ENCODE measurements around the gene SUCLG2.
A peak's percentile ranks its signal among the peaks of the same experiment; 100 is the strongest.

The SUCLG2 gene

GRCh38 chr3:67640023-67640660 is 14.3 kb downstream of the SUCLG2 start:
- Mint-ChIP-seq H3K4me3 (no peak overlapping the region), H3K4me1 (peaks cover 26% of the 10 kb centered on the region), H3K27ac (peak overlapping the region; percentile 4), H3K27me3 (no peaks in the 10 kb centered on the region), H3K9me3 (no peaks in the 10 kb centered on the region), H3K36me3 (peaks cover 55% of the 10 kb centered on the region)
- no peak for ATAC-seq

GRCh38 chr3:67637255-67637900 is 17.0 kb downstream of the SUCLG2 start:
- H3K4me3 Mint-ChIP-seq = no peak overlapping the region
- no peaks in the 10 kb centered on the region for H3K9me3 Mint-ChIP-seq

GRCh38 chr3:67635806-67636205 is 18.6 kb downstream of the SUCLG2 start:
- no peak overlapping the region for H3K4me3 Mint-ChIP-seq
- ATAC-seq = no peak
- no peaks in the 10 kb centered on the region for H3K27me3 Mint-ChIP-seq
- H3K9me3 Mint-ChIP-seq = no peaks in the 10 kb centered on the region
- peaks cover 30% of the 10 kb centered on the region for H3K4me1 Mint-ChIP-seq
- H3K36me3 Mint-ChIP-seq = peaks cover 47% of the 10 kb centered on the region
- H3K27ac Mint-ChIP-seq = peak overlapping the region; percentile 66

More at GRCh38 chr3:67637255-67637900, 17.0 kb downstream of the SUCLG2 start:
- peaks cover 23% of the 10 kb centered on the region for H3K4me1 Mint-ChIP-seq
- no peaks in the 10 kb centered on the region for H3K27me3 Mint-ChIP-seq
- H3K36me3 Mint-ChIP-seq = peaks cover 49% of the 10 kb centered on the region
- no peak overlapping the region for H3K27ac Mint-ChIP-seq
- no peak for ATAC-seq

GRCh38 chr3:67635257-67635656 is 19.2 kb downstream of the SUCLG2 start:
- H3K36me3 Mint-ChIP-seq = peaks cover 41% of the 10 kb centered on the region
- H3K4me1 Mint-ChIP-seq = peaks cover 29% of the 10 kb centered on the region
- peak overlapping the region; percentile 66 for H3K27ac Mint-ChIP-seq
- no peaks in the 10 kb centered on the region for H3K9me3 Mint-ChIP-seq
- no peaks in the 10 kb centered on the region for H3K27me3 Mint-ChIP-seq
- H3K4me3 Mint-ChIP-seq = no peak overlapping the region
- no peak for ATAC-seq

- Mint-ChIP-seq H3K9me3 (peaks cover 2% of the 10 kb centered on the region), H3K4me1 (peaks cover 29% of the 10 kb centered on the region), H3K27me3 (no peaks in the 10 kb centered on the region), H3K4me3 (no peak overlapping the region), H3K27ac (no peak overlapping the region), H3K36me3 (peaks cover 41% of the 10 kb centered on the region)
- ATAC-seq = no peak
Measured at GRCh38 chr3:67630666-67631362, 23.6 kb downstream of the SUCLG2 start.

- Mint-ChIP-seq H3K36me3 (peaks cover 55% of the 10 kb centered on the region), H3K27ac (peak overlapping the region; percentile 63)
Measured at GRCh38 chr3:67624687-67625086, 29.7 kb downstream of the SUCLG2 start.

GRCh38 chr3:67624078-67624477 is 30.3 kb downstream of the SUCLG2 start:
- Mint-ChIP-seq H3K27ac (peak overlapping the region; percentile 63), H3K27me3 (no peaks in the 10 kb centered on the region), H3K9me3 (peaks cover 2% of the 10 kb centered on the region), H3K36me3 (peaks cover 57% of the 10 kb centered on the region), H3K4me1 (peaks cover 55% of the 10 kb centered on the region), H3K4me3 (no peak overlapping the region)
- ATAC-seq = no peak

More at GRCh38 chr3:67624687-67625086, 29.7 kb downstream of the SUCLG2 start:
- ATAC-seq = no peak
- peaks cover 50% of the 10 kb centered on the region for H3K4me1 Mint-ChIP-seq
- peaks cover 2% of the 10 kb centered on the region for H3K9me3 Mint-ChIP-seq
- no peaks in the 10 kb centered on the region for H3K27me3 Mint-ChIP-seq
- no peak overlapping the region for H3K4me3 Mint-ChIP-seq

- peaks cover 2% of the 10 kb centered on the region for H3K9me3 Mint-ChIP-seq
- H3K27ac Mint-ChIP-seq = no peak overlapping the region
- no peak overlapping the region for H3K4me3 Mint-ChIP-seq
- H3K27me3 Mint-ChIP-seq = no peaks in the 10 kb centered on the region
- peaks cover 56% of the 10 kb centered on the region for H3K4me1 Mint-ChIP-seq
- no peak for ATAC-seq
- H3K36me3 Mint-ChIP-seq = peaks cover 56% of the 10 kb centered on the region
Measured at GRCh38 chr3:67622652-67623051, 31.8 kb downstream of the SUCLG2 start.

GRCh38 chr3:67620869-67621268 is 33.5 kb downstream of the SUCLG2 start:
- Mint-ChIP-seq H3K36me3 (peaks cover 54% of the 10 kb centered on the region), H3K9me3 (no peaks in the 10 kb centered on the region), H3K27me3 (no peaks in the 10 kb centered on the region), H3K4me1 (peaks cover 52% of the 10 kb centered on the region), H3K4me3 (no peak overlapping the region), H3K27ac (no peak overlapping the region)
- no peak for ATAC-seq

GRCh38 chr3:67619991-67620390 is 34.4 kb downstream of the SUCLG2 start:
- H3K36me3 Mint-ChIP-seq = peaks cover 63% of the 10 kb centered on the region
- H3K4me1 Mint-ChIP-seq = peaks cover 49% of the 10 kb centered on the region
- no peak overlapping the region for H3K4me3 Mint-ChIP-seq
- no peaks in the 10 kb centered on the region for H3K9me3 Mint-ChIP-seq
- no peak overlapping the region for H3K27ac Mint-ChIP-seq
- no peak for ATAC-seq
- no peaks in the 10 kb centered on the region for H3K27me3 Mint-ChIP-seq

GRCh38 chr3:67617518-67617917 is 36.9 kb downstream of the SUCLG2 start:
- Mint-ChIP-seq H3K9me3 (no peaks in the 10 kb centered on the region), H3K4me3 (no peak overlapping the region), H3K27ac (no peak overlapping the region), H3K4me1 (peaks cover 36% of the 10 kb centered on the region), H3K36me3 (peaks cover 56% of the 10 kb centered on the region), H3K27me3 (no peaks in the 10 kb centered on the region)
- no peak for ATAC-seq

- Mint-ChIP-seq H3K9me3 (no peaks in the 10 kb centered on the region), H3K36me3 (peaks cover 56% of the 10 kb centered on the region), H3K27ac (no peak overlapping the region), H3K4me1 (peaks cover 26% of the 10 kb centered on the region), H3K4me3 (no peak overlapping the region), H3K27me3 (no peaks in the 10 kb centered on the region)
- ATAC-seq = no peak
Measured at GRCh38 chr3:67616046-67616445, 38.4 kb downstream of the SUCLG2 start.

- no peak overlapping the region for H3K27ac Mint-ChIP-seq
- peaks cover 14% of the 10 kb centered on the region for H3K4me1 Mint-ChIP-seq
- H3K4me3 Mint-ChIP-seq = no peak overlapping the region
- no peaks in the 10 kb centered on the region for H3K9me3 Mint-ChIP-seq
- no peak for ATAC-seq
- H3K27me3 Mint-ChIP-seq = no peaks in the 10 kb centered on the region
- H3K36me3 Mint-ChIP-seq = peaks cover 55% of the 10 kb centered on the region
Measured at GRCh38 chr3:67614195-67614594, 40.2 kb downstream of the SUCLG2 start.

- Mint-ChIP-seq H3K36me3 (peaks cover 55% of the 10 kb centered on the region), H3K27ac (no peak overlapping the region), H3K4me3 (no peak overlapping the region), H3K4me1 (peaks cover 11% of the 10 kb centered on the region), H3K27me3 (no peaks in the 10 kb centered on the region), H3K9me3 (no peaks in the 10 kb centered on the region)
- ATAC-seq = no peak
Measured at GRCh38 chr3:67610458-67610857, 44.0 kb downstream of the SUCLG2 start.

GRCh38 chr3:67609709-67610108 is 44.7 kb downstream of the SUCLG2 start:
- Mint-ChIP-seq H3K27me3 (no peaks in the 10 kb centered on the region), H3K36me3 (peaks cover 55% of the 10 kb centered on the region), H3K27ac (no peak overlapping the region), H3K9me3 (no peaks in the 10 kb centered on the region), H3K4me3 (no peak overlapping the region), H3K4me1 (peaks cover 14% of the 10 kb centered on the region)
- ATAC-seq = no peak

GRCh38 chr3:67608034-67608433 is 46.4 kb downstream of the SUCLG2 start:
- no peak for ATAC-seq
- no peaks in the 10 kb centered on the region for H3K27me3 Mint-ChIP-seq
- peaks cover 9% of the 10 kb centered on the region for H3K4me1 Mint-ChIP-seq
- no peak overlapping the region for H3K4me3 Mint-ChIP-seq
- H3K27ac Mint-ChIP-seq = no peak overlapping the region
- no peaks in the 10 kb centered on the region for H3K9me3 Mint-ChIP-seq
- H3K36me3 Mint-ChIP-seq = peaks cover 59% of the 10 kb centered on the region

Data from stimulated activated memory B cell treated with anti-CD40 and anti-IgM and Interleukin-4, amounts not matched to agents 10 μg/mL and 1 μg/mL and 100 μg/mL, for 72 hours (primary cell).